ENCODE data around the gene MLNR.

DNA sequence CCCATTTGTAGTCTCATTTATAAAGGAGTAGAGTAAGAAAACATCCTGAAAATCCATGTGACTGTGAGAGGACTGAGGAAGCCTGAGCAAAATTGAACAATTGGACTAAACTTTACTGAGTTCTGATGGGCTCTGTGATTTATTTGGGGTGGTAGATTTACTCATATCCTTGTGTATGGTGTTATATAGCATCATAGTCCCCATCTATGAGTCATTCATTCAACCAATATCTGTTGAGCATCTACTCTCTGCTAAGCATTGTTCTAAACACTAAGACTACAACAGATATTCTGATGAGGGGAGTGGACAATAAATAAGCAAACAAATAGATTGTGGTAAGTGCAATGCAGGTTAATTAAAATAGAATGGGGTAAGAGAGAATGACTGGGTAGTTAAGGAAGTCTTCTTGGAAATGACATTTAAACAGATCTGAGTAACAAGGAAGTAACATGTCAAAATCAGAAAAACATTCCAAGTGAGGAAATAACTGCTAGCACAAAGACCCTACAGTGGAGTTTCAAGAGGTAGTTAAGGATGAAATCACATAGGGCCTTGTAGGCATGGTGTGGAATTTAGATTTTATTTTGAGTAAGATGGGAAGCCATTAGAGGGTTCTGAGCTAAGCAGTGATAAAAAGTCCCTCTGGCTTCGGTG lies 36.3 kb upstream of the MLNR start:
- no peak for TF ChIP-seq POLR2A (IDR thresholded peaks at IDR 0.05)
- TF ChIP-seq CTCF (IDR thresholded peaks at IDR 0.05): no peak
